Endothelial cell (in vitro differentiated cells): ENCODE data around the gene GNG10. TPM values are rescaled to one million over a fixed set of nuclear protein-coding genes. Genes with fewer than 3 reads are reported as not detected.

Experiments used
- DNase-seq: peaks from one replicate; pipeline ENCODE4 v3.0.0; 2021; ENCODE audit warnings: low spot score
- H3K27ac Mint-ChIP-seq: one replicate; pipeline ENCODE4 v1.8.0; 2021; ENCODE audit warnings: mixed read lengths, inconsistent platforms; ENCODE audit not compliant: unreplicated experiment
- H3K27me3 Mint-ChIP-seq: one replicate; pipeline ENCODE4 v1.8.0; 2021; ENCODE audit warnings: mild to moderate bottlenecking, moderate library complexity, mixed read lengths, inconsistent platforms; ENCODE audit not compliant: unreplicated experiment
- H3K36me3 Mint-ChIP-seq: one replicate; pipeline ENCODE4 v1.8.0; 2021; ENCODE audit warnings: mild to moderate bottlenecking, low read depth, mixed read lengths, inconsistent platforms; ENCODE audit not compliant: unreplicated experiment
- H3K4me1 Mint-ChIP-seq: one replicate; pipeline ENCODE4 v1.8.0; 2021; ENCODE audit warnings: mild to moderate bottlenecking, mixed read lengths, inconsistent platforms; ENCODE audit not compliant: unreplicated experiment
- H3K4me3 Mint-ChIP-seq: one replicate; pipeline ENCODE4 v1.8.0; 2021; ENCODE audit warnings: mild to moderate bottlenecking, mixed read lengths, inconsistent platforms; ENCODE audit not compliant: unreplicated experiment
- H3K9me3 Mint-ChIP-seq: one replicate; pipeline ENCODE4 v1.8.0; 2021; ENCODE audit warnings: mixed read lengths, inconsistent platforms; ENCODE audit not compliant: unreplicated experiment
- CTCF ChIP-seq: fragments of 200-600 bp; sonication (generic); IDR thresholded peaks from one replicate; pipeline ENCODE4 v1.5.0; 2021; ENCODE audit warnings: antibody characterized with exemption; ENCODE audit not compliant: unreplicated experiment
- total RNA-seq: library from RNA; stranded (reverse); fragmentation: NEBNext Ultra II Directional; extraction: Animal tissue kit (Norgen Biotek cat#: 25700); gene quantifications from one replicate; pipeline ENCODE4 v1.2.1, GENCODE V29; 2021; ENCODE audit not compliant: unreplicated experiment

GNG10 gene
- total RNA-seq, 1 donor from 2014 or later: 60.4 TPM

- no peaks in the 10 kb centered on the region for H3K9me3 Mint-ChIP-seq
- H3K36me3 Mint-ChIP-seq: no peaks in the 10 kb centered on the region
- no peak for DNase-seq
- peaks cover 18% of the 10 kb centered on the region for H3K4me1 Mint-ChIP-seq
- no peak overlapping the region for H3K4me3 Mint-ChIP-seq
- no peaks in the 10 kb centered on the region for H3K27me3 Mint-ChIP-seq
- no peak overlapping the region for H3K27ac Mint-ChIP-seq
- TF ChIP-seq CTCF: no peak
These were observed 23.9 kb upstream of the GNG10 start for GRCh38 chr9:111637421-111637950.

GRCh38 chr9:111644195-111644772 lies 17.1 kb upstream of the GNG10 start:
- no peak for TF ChIP-seq CTCF
- no peak for DNase-seq
- no peak overlapping the region for H3K4me3 Mint-ChIP-seq
- no peaks in the 10 kb centered on the region for H3K9me3 Mint-ChIP-seq
- H3K36me3 Mint-ChIP-seq: peaks cover 7% of the 10 kb centered on the region
- no peak overlapping the region for H3K27ac Mint-ChIP-seq
- no peaks in the 10 kb centered on the region for H3K4me1 Mint-ChIP-seq
- H3K27me3 Mint-ChIP-seq: no peaks in the 10 kb centered on the region

- no peaks in the 10 kb centered on the region for H3K4me1 Mint-ChIP-seq
- TF ChIP-seq CTCF: no peak
- H3K9me3 Mint-ChIP-seq: no peaks in the 10 kb centered on the region
- H3K27ac Mint-ChIP-seq: no peak overlapping the region
- no peak overlapping the region for H3K4me3 Mint-ChIP-seq
- H3K27me3 Mint-ChIP-seq: no peaks in the 10 kb centered on the region
- peaks cover 7% of the 10 kb centered on the region for H3K36me3 Mint-ChIP-seq
- DNase-seq: no peak
These were observed 15.6 kb upstream of the GNG10 start for GRCh38 chr9:111645806-111646205.

GRCh38 chr9:111646417-111646816 lies 15.0 kb upstream of the GNG10 start:
- no peak overlapping the region for H3K4me3 Mint-ChIP-seq

More at GRCh38 chr9:111646417-111646816, 15.0 kb upstream of the GNG10 start:
- no peak for TF ChIP-seq CTCF
- Mint-ChIP-seq H3K9me3 (no peaks in the 10 kb centered on the region), H3K27ac (no peak overlapping the region), H3K36me3 (peaks cover 7% of the 10 kb centered on the region), H3K27me3 (no peaks in the 10 kb centered on the region), H3K4me1 (no peaks in the 10 kb centered on the region)
- DNase-seq: no peak
